Astrocyte of the cerebellum (primary cell): ENCODE data around the gene MBTPS1.

Experiments
- DNase-seq: peaks from one replicate; pipeline ENCODE4 v3.0.0-alpha.2; 2011; ENCODE audit warnings: low read depth
- H3K4me3 ChIP-seq: 2 replicates; pipeline ENCODE4 v1.5.1; 2011; ENCODE audit warnings: mild to moderate bottlenecking, low read depth, low read length, moderate library complexity
- in situ Hi-C: cut with HindIII; loops from 2 replicates; pipeline ENCODE4 v1.10.0; 2017; ENCODE audit warnings: low sequenced_read_pairs
- TF ChIP-seq, protein P1 (sequence below): IDR thresholded peaks from 2 replicates; pipeline ENCODE4 v1.5.1; 2012; ENCODE audit warnings: low read length, low read depth, moderate library complexity, mild to moderate bottlenecking; ENCODE audit errors: missing control alignments

The MBTPS1 gene

DNA sequence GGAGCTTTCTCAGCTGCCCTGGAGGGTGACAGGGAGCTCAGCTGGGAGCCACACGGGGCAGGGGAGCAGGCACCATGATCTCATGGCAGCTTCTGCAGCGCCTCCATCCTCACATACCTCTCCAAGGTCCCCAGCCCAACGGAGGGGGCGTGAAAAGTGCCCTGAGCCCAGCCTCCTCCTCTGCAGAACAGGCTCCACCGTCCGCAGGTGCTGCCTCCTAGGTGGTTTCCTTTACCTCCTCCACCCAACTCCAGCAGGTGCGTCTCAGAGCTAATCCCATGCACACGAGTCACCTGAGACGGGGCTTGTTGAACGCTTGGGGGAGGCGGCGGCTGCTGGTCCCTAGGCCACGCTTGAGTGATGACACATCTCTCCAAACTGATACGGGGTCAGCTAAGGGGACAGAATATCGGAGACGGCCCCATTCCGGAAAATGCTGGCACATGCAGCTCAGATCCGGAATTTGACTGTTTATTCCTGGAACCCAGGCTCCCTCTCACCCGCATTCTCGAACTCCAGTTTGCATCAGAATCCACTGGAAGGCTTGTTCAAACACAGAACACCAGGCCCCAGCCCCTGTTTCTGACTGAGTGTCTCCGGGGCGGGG, 73.8 kb downstream of the MBTPS1 start:
- H3K4me3 ChIP-seq: no peak overlapping the region
- in situ Hi-C loops: no loop called here
- DNase-seq: no peak
- TF ChIP-seq, protein P1, sequence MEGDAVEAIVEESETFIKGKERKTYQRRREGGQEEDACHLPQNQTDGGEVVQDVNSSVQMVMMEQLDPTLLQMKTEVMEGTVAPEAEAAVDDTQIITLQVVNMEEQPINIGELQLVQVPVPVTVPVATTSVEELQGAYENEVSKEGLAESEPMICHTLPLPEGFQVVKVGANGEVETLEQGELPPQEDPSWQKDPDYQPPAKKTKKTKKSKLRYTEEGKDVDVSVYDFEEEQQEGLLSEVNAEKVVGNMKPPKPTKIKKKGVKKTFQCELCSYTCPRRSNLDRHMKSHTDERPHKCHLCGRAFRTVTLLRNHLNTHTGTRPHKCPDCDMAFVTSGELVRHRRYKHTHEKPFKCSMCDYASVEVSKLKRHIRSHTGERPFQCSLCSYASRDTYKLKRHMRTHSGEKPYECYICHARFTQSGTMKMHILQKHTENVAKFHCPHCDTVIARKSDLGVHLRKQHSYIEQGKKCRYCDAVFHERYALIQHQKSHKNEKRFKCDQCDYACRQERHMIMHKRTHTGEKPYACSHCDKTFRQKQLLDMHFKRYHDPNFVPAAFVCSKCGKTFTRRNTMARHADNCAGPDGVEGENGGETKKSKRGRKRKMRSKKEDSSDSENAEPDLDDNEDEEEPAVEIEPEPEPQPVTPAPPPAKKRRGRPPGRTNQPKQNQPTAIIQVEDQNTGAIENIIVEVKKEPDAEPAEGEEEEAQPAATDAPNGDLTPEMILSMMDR: no peak

DNA sequence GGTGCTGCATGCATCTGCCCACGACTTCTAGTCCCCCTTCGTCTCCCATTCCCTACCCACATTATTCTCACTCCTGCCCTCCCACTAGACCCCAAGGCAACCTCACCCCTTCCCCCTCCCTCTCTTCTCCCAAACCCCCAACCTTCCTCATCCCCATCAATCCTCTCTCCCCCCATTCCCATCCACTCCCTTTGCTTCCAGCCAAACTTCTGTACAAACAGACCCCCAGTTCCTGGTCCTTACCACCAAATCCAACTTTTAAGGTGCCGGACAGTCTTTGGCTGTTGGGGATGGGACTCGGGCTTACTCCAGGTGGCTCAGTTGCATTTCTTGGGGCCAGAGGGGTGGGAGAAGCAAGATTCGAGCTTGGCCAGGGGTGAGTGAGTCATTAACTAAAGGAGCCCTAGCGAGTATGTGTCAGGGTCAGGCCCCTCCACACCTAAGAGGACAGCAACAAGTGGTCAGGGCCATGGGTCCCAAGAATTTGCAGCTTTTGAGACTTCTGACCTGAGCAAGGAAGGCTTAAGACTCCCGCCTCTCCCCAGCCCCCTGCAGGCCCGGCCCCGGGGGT, 74.3 kb downstream of the MBTPS1 start, which contains the start of gene SLC38A8:
SLC38A8 (minus strand) TSS at position 488 of the 571 bp plus-strand sequence. CDS start 638 bp downstream, outside the sequence.
- TF ChIP-seq, protein P1: no peak
- in situ Hi-C loops: no loop called here
- DNase-seq: no peak
- H3K4me3 ChIP-seq: no peak within 1 kb of the TSS

DNA sequence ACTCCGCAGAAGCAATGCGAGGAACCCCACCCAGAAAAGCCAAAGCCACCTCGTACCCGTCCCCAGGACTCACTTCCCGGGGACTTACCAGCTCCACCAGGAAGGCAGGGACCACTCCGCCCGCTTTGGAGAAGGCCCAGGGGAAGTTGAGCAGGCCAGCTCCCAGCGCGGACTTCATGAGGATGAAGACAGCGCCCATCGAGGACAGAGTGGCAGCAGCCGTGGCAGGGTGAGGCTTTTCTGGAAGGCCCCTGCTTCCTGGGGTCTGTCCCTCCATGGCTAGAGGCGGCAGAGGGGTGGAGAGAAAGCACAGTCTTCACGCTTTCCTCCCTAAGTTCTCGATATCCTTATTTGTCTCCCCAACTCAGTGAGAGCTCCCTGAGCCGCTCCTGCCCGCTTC, 74.9 kb downstream of the MBTPS1 start:
- TF ChIP-seq, protein P1: no peak
- in situ Hi-C loops: no loop called here
- H3K4me3 ChIP-seq: no peak overlapping the region
- DNase-seq: no peak

DNA sequence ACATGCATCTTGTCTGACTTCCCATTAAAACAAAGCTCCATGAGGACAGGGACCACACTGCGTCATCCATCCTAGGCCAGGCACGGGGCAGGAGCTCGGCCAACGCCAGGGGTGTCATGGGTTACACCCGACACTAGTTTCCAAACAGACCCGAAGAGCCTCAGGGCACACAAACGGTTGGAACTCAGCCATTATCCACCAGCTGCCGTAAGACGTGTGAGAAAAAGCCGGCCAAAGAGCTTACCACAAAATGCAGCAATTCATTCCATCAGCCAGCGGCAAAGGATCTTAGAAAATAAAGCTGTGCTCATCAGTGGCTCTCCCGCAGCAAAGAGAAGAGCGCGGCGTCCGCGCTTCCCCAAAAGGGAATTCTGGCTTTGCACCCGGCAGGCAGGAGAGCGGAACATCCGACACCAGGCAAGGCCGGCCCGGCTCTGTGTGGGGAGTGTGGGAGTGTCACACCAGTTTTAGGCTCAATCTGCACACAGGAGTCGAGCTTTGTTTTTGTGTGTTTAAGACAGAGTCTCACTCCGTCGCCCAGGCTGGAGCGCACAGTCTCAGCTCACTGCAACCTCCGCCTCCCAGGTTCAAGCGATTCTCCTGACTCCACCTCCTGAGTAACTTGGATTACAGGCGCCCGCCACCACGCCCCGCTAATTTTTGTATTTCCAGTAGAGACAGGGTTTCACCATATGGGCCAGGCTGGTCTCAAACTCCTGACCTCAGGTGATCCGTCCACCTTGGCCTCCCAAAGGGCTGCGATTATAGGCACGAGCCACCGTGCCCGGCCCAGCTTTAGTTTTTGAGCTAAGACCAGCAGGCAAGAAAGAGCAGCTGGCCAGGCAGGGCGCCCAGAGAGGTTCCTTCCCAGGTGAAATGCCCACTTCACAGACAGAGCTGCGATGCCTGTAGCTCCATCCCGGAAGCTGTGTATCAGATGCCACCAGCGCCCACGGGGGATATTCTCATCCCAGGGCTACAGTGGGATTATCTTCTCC, 75.6 kb downstream of the MBTPS1 start:
- no peak for DNase-seq

DNA sequence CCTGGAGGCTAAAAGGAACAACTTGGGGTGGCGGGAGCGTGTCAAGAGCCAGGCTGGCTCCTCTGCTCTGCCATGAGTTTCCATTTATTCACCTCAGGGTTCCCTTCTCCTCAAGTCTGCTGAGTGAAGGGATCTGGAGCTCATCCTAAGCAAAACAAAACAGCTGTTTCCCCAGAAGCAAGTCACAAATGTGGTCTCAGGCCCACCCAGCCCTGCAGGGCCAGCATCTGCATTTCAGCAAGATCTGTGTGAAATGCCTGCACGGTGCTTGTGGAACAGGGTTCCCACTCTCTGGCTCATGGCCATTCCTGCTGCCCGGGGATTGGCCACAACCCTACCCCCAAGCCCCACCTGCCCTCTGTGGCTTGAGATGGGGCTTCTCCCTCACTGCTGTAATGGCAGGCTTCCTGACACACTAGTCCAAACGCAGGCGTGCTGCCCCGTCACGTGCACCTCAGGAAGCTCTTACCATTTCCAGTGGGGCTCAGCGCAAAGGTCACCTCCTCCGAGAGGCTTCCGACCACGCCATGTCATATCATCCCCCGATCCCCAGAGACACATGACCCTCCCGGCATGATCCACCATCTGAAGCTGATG, 76.4 kb downstream of the MBTPS1 start:
- no peak overlapping the region for H3K4me3 ChIP-seq
- TF ChIP-seq, protein P1: no peak
- no peak for DNase-seq
- in situ Hi-C loops: no loop called here

More for the DNA sequence above, 75.6 kb downstream of the MBTPS1 start:
- no peak overlapping the region for H3K4me3 ChIP-seq
- in situ Hi-C loops: no loop called here
- TF ChIP-seq, protein P1: no peak

DNA sequence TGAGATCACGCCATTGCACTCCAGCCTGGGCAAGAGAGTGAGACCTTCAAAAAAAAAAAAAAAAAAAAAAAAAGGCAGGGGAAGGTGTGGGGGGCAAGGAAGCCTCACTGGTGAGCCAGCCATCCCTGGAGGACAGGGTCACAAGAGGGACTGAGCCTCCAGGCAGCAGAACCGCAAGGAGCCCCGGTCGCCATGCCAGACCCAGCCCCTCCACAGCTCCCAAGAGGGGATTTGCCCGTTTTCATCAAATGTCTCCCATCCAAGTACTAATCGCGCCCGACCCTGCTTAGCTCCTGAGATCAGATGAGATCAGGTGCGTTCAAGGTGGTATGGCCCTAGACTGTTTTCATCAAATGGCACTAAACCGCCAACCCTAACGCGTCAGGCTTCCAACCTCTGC, 77.0 kb downstream of the MBTPS1 start:
- no peak overlapping the region for H3K4me3 ChIP-seq
- in situ Hi-C loops: no loop called here
- DNase-seq: no peak
- TF ChIP-seq, protein P1: no peak
